H9 (cell line): Measurements from ENCODE around the gene MYO1C. TPM values are rescaled to one million over a fixed set of nuclear protein-coding genes. Genes with fewer than 3 reads are reported as not detected.

Experiments
- DNase-seq: peaks from one replicate; pipeline ENCODE4 v3.0.0-alpha.2; 2017
- H2AFZ ChIP-seq: one replicate; pipeline ENCODE4 v1.6.1; 2013; ENCODE audit warnings: mild to moderate bottlenecking, low read length, control low read depth, moderate library complexity
- H2AK5ac ChIP-seq: 2 replicates; pipeline ENCODE4 v1.6.1; 2013; ENCODE audit warnings: low read length, control low read depth, mixed read lengths; ENCODE audit not compliant: insufficient read length
- H2BK120ac ChIP-seq: one replicate; pipeline ENCODE4 v1.6.1; 2013; ENCODE audit warnings: low read depth, mild to moderate bottlenecking, low read length, control low read depth, inconsistent platforms; ENCODE audit not compliant: poor library complexity, severe bottlenecking
- H2BK12ac ChIP-seq: 2 replicates; pipeline ENCODE4 v1.6.1; 2013; ENCODE audit warnings: low read length, control low read depth, mixed read lengths, low read depth; ENCODE audit not compliant: insufficient read length
- H2BK15ac ChIP-seq: 2 replicates; pipeline ENCODE4 v1.6.1; 2013; ENCODE audit warnings: low read depth, low read length, control low read depth
- H2BK20ac ChIP-seq: one replicate; pipeline ENCODE4 v1.6.1; 2013; ENCODE audit warnings: low read depth, mild to moderate bottlenecking, low read length, control low read depth, inconsistent platforms; ENCODE audit not compliant: poor library complexity, severe bottlenecking
- H2BK5ac ChIP-seq: 2 replicates; pipeline ENCODE4 v1.6.1; 2013; ENCODE audit warnings: low read length, control low read depth, mixed read lengths; ENCODE audit not compliant: insufficient read length
- H3K14ac ChIP-seq: 2 replicates; pipeline ENCODE4 v1.6.1; 2013; ENCODE audit warnings: low read length, control low read depth; ENCODE audit not compliant: insufficient read depth
- H3K18ac ChIP-seq: 2 replicates; pipeline ENCODE4 v1.6.1; 2013; ENCODE audit warnings: low read depth, mild to moderate bottlenecking, mixed read lengths, low read length, control low read depth; ENCODE audit not compliant: insufficient read length
- H3K23ac ChIP-seq: 2 replicates; pipeline ENCODE4 v1.6.1; 2013; ENCODE audit warnings: low read length, control low read depth, mixed read lengths, low read depth; ENCODE audit not compliant: insufficient read length
- H3K23me2 ChIP-seq: 2 replicates; pipeline ENCODE4 v1.6.1; 2013; ENCODE audit warnings: low read depth, mild to moderate bottlenecking, mixed read lengths, low read length, control low read depth; ENCODE audit not compliant: insufficient read length, poor library complexity, severe bottlenecking
- H3K27ac ChIP-seq: 2 replicates; pipeline ENCODE4 v1.5.1; 2013; ENCODE audit warnings: low read length, control low read depth, mixed read lengths, low read depth; ENCODE audit not compliant: insufficient read length
- H3K27me3 ChIP-seq: 2 replicates; pipeline ENCODE4 v1.6.1; 2013; ENCODE audit warnings: low read length, control low read depth, inconsistent platforms; ENCODE audit not compliant: insufficient read depth
- H3K4ac ChIP-seq: 2 replicates; pipeline ENCODE4 v1.6.1; 2013; ENCODE audit warnings: low read depth, mild to moderate bottlenecking, control low read depth, inconsistent platforms, low read length, moderate library complexity
- H3K4me1 ChIP-seq: 2 replicates; pipeline ENCODE4 v1.6.1; 2013; ENCODE audit warnings: low read length, control low read depth, inconsistent platforms; ENCODE audit not compliant: insufficient read depth
- H3K4me2 ChIP-seq: 2 replicates; pipeline ENCODE4 v1.6.1; 2013; ENCODE audit warnings: low read length, control low read depth, mixed read lengths; ENCODE audit not compliant: insufficient read length, insufficient read depth
- H3K56ac ChIP-seq: 2 replicates; pipeline ENCODE4 v1.6.1; 2013; ENCODE audit warnings: low read depth, mild to moderate bottlenecking, mixed read lengths, low read length, control low read depth; ENCODE audit not compliant: insufficient read length
- H3K79me1 ChIP-seq: 2 replicates; pipeline ENCODE4 v1.6.1; 2013; ENCODE audit warnings: low read depth, mild to moderate bottlenecking, moderate library complexity, low read length, control low read depth, inconsistent platforms; ENCODE audit not compliant: insufficient read depth, poor library complexity, severe bottlenecking
- H3K79me2 ChIP-seq: 2 replicates; pipeline ENCODE4 v1.6.1; 2013; ENCODE audit warnings: low read length, control low read depth, inconsistent platforms; ENCODE audit not compliant: insufficient read depth
- H3K9ac ChIP-seq: 2 replicates; pipeline ENCODE4 v1.6.1; 2013; ENCODE audit warnings: low read length, control low read depth, mixed read lengths; ENCODE audit not compliant: insufficient read length; ENCODE audit errors: extremely low read depth
- H3K9me3 ChIP-seq: one replicate; pipeline ENCODE4 v1.6.1; 2013; ENCODE audit warnings: low read depth, low read length, inconsistent platforms; ENCODE audit not compliant: control insufficient read depth
- H3T11ph ChIP-seq: one replicate; pipeline ENCODE4 v1.6.1; 2013; ENCODE audit warnings: mild to moderate bottlenecking, low read length, control low read depth, inconsistent platforms
- H4K20me1 ChIP-seq: one replicate; pipeline ENCODE4 v1.6.1; 2013; ENCODE audit not compliant: control insufficient read depth, insufficient read length, insufficient read depth
- H4K5ac ChIP-seq: 2 replicates; pipeline ENCODE4 v1.6.1; 2013; ENCODE audit warnings: low read depth, mild to moderate bottlenecking, mixed read lengths, low read length, control low read depth; ENCODE audit not compliant: insufficient read length
- H4K8ac ChIP-seq: replicated peaks from 2 replicates; pipeline ENCODE4 v1.6.1; 2013; ENCODE audit warnings: low read length, control low read depth, mixed read lengths, low read depth; ENCODE audit not compliant: insufficient read length
- H4K91ac ChIP-seq: 2 replicates; pipeline ENCODE4 v1.6.1; 2013; ENCODE audit warnings: low read depth, mild to moderate bottlenecking, moderate library complexity, mixed read lengths, low read length, control low read depth; ENCODE audit not compliant: insufficient read length
- H3K27ac Mint-ChIP-seq, 3 experiments: 2 replicates in 2 of 3; 3 replicates in 1 of 3; pipeline ENCODE4 v1.8.0; 2020 to 2021; ENCODE audit warnings: mixed read lengths in 3 of 3, mild to moderate bottlenecking in 1 of 3, moderate library complexity in 1 of 3
- H3K27me3 Mint-ChIP-seq: 2 replicates; pipeline ENCODE4 v1.8.0; 2021; ENCODE audit warnings: low read depth, mild to moderate bottlenecking, moderate library complexity, mixed read lengths
- H3K36me3 Mint-ChIP-seq, 3 experiments: 2 replicates in 2 of 3; 3 replicates in 1 of 3; pipeline ENCODE4 v1.8.0; 2020 to 2021; ENCODE audit warnings: low read depth in 3 of 3, mixed read lengths in 3 of 3; ENCODE audit not compliant: insufficient read depth in 1 of 3
- H3K4me1 Mint-ChIP-seq, 2 experiments: 2 replicates each; pipeline ENCODE4 v1.8.0; 2020; ENCODE audit warnings: mixed read lengths in 2 of 2
- H3K4me3 Mint-ChIP-seq, 2 experiments: 2 replicates in 1 of 2; 3 replicates in 1 of 2; pipeline ENCODE4 v1.8.0; 2020 to 2021; ENCODE audit warnings: mild to moderate bottlenecking in 2 of 2, mixed read lengths in 2 of 2, moderate library complexity in 1 of 2
- H3K9me3 Mint-ChIP-seq, 2 experiments: 2 replicates in 1 of 2; 3 replicates in 1 of 2; pipeline ENCODE4 v1.8.0; 2020; ENCODE audit warnings: mild to moderate bottlenecking in 2 of 2, mixed read lengths in 2 of 2, moderate library complexity in 1 of 2
- WGBS: extraction: QIAGEN DNeasy Blood & Tissue Kit; methylation state at CpG from one replicate; pipeline ENCODE4 v1.1.7; 2013; ENCODE audit warnings: missing lambda C conversion rate, low lambda C conversion rate, mixed read lengths; ENCODE audit not compliant: insufficient read length; ENCODE audit errors: extremely low coverage; 5-methylcytosine and 5-hydroxymethylcytosine counted together
- total RNA-seq: library from RNA; stranded (reverse); gene quantifications from 2 replicates; pipeline ENCODE4 v1.2.1, GENCODE V29; 2021
- TF ChIP-seq, protein P1 (sequence below): fragments of 200-600 bp; sonication (generic); conservative IDR thresholded peaks from 3 replicates; pipeline ENCODE4 v1.8.0; 2021; ENCODE audit warnings: antibody characterized with exemption, mild to moderate bottlenecking

Gene MYO1C
- total RNA-seq, 1 experiment from 2014 or later = 86.5 TPM

DNA sequence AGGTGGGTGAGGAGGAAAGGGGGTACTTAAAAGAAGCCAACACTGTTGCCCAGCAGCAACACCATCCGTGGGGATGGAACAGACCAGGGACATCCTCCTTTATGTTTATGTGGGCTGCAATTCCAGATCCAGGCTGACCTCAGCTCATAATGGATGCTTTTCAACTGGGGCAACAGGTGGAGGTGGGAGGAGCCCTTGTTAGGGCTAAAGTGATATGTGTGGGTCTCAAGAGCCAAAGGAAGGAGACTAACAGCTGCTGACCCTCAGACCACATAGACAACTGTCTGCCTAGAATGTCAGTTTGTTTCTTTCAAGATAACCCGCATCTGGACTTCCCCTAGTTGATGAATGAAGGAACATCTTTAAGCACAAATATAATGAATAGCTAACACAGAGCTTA is 25.9 kb upstream of the MYO1C start:
- no peak for DNase-seq
- H3K27ac Mint-ChIP-seq = no peak overlapping the region
- Histone ChIP-seq H3K4me2 (no peak overlapping the region), H3K9me3 (no peaks in the 10 kb centered on the region), H3K4ac (no peak overlapping the region), H4K5ac (no peak overlapping the region), H3K23ac (no peak overlapping the region), H3K18ac (no peak overlapping the region), H3K56ac (no peak overlapping the region), H2BK5ac (no peak overlapping the region), H3K79me1 (no peaks in the 10 kb centered on the region), H3K79me2 (no peaks in the 10 kb centered on the region), H4K20me1 (no peaks in the 10 kb centered on the region), H2AFZ (no peak overlapping the region), H3K27me3 (no peaks in the 10 kb centered on the region), H3K23me2 (peaks cover 10% of the 10 kb centered on the region), H4K8ac (no peak overlapping the region), H3K9ac (no peak overlapping the region), H4K91ac (no peak overlapping the region), H2BK12ac (no peak overlapping the region), H3T11ph (no peak overlapping the region), H2AK5ac (no peak overlapping the region), H2BK120ac (no peak overlapping the region), H3K14ac (no peak overlapping the region), H3K4me1 (0 out of 2 replicates have a peak, but pooled peaks cover 2% of the 10 kb centered on the region), H3K27ac (no peak overlapping the region), H2BK20ac (no peak overlapping the region), H2BK15ac (no peak overlapping the region)
- peaks cover 2 to 20% (median 17%) of the 10 kb centered on the region in 3 experiments; a peak in 6 of 7 replicates for H3K36me3 Mint-ChIP-seq
- peaks cover 10 to 14% of the 10 kb centered on the region in 2 experiments for H3K4me1 Mint-ChIP-seq
- H3K9me3 Mint-ChIP-seq = no peaks in the 10 kb centered on the region; a peak in 1 of 5 replicates
- peak overlapping the region; percentile 86 to 89; a peak in 3 of 5 replicates for H3K4me3 Mint-ChIP-seq
- WGBS = no CpG with 5 or more reads among the region's 2 CpGs
- TF ChIP-seq, protein P1, sequence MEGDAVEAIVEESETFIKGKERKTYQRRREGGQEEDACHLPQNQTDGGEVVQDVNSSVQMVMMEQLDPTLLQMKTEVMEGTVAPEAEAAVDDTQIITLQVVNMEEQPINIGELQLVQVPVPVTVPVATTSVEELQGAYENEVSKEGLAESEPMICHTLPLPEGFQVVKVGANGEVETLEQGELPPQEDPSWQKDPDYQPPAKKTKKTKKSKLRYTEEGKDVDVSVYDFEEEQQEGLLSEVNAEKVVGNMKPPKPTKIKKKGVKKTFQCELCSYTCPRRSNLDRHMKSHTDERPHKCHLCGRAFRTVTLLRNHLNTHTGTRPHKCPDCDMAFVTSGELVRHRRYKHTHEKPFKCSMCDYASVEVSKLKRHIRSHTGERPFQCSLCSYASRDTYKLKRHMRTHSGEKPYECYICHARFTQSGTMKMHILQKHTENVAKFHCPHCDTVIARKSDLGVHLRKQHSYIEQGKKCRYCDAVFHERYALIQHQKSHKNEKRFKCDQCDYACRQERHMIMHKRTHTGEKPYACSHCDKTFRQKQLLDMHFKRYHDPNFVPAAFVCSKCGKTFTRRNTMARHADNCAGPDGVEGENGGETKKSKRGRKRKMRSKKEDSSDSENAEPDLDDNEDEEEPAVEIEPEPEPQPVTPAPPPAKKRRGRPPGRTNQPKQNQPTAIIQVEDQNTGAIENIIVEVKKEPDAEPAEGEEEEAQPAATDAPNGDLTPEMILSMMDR = no peak
- H3K27me3 Mint-ChIP-seq = no peaks in the 10 kb centered on the region
